PC-9 (cell line): ENCODE measurements around the gene FGF12. TPM values are rescaled to one million over a fixed set of nuclear protein-coding genes. Genes with fewer than 3 reads are reported as not detected.

Experiments
- BruUV-seq: library from RNA; stranded (reverse); fragments of 400-500 nt; replicated peaks from 2 replicates; lab custom pipeline; 2021; lab: Mats Ljungman, UMichigan
- CTCF ChIA-PET: fragments of 300-600 bp; sonication (Branson Sonifier 250); formaldehyde crosslinking; loops from one replicate; lab custom pipeline; 2022; ENCODE audit warnings: antibody characterized with exemption; lab: Charles Lee
- POLR2A ChIA-PET: fragments of 300-600 bp; sonication (Branson Sonifier 250); formaldehyde crosslinking; loops from one replicate; lab custom pipeline; 2022; ENCODE audit warnings: antibody characterized with exemption; ENCODE audit not compliant: unreplicated experiment; lab: Charles Lee
- DNase-seq, 2 experiments: peaks; one replicate each; pipeline versions ENCODE4 v3.0.0 to v3.0.0-alpha.2; 2015 to 2022; ENCODE audit warnings: mixed read lengths in 1 of 2
- H2AFZ ChIP-seq: fragments of 200-600 bp; sonication (generic); 2 replicates; pipeline ENCODE4 v1.8.1; 2017; ENCODE audit warnings: antibody characterized with exemption
- H3F3A ChIP-seq: fragments of 200-600 bp; sonication (generic); 2 replicates; pipeline ENCODE4 v1.8.1; 2017; ENCODE audit warnings: antibody characterized with exemption, mild to moderate bottlenecking, low read depth; ENCODE audit not compliant: insufficient read depth
- H3K27ac ChIP-seq: fragments of 200-600 bp; sonication (generic); 2 replicates; pipeline ENCODE4 v1.6.1; 2016; ENCODE audit warnings: mixed run types
- H3K27me3 ChIP-seq: fragments of 200-600 bp; sonication (generic); 2 replicates; pipeline ENCODE4 v1.6.1; 2016; ENCODE audit warnings: low read depth, mixed run types; ENCODE audit not compliant: insufficient read depth
- H3K36me3 ChIP-seq: fragments of 200-600 bp; sonication (generic); 2 replicates; pipeline ENCODE4 v1.6.1; 2016; ENCODE audit warnings: low read depth, mixed run types
- H3K4me1 ChIP-seq: fragments of 200-600 bp; sonication (generic); replicated peaks from 2 replicates; pipeline ENCODE4 v1.6.1; 2016; ENCODE audit warnings: mixed run types; ENCODE audit not compliant: insufficient read depth
- H3K4me2 ChIP-seq: fragments of 200-600 bp; sonication (generic); 2 replicates; pipeline ENCODE4 v1.6.1; 2017; ENCODE audit warnings: mixed run types
- H3K4me3 ChIP-seq: fragments of 200-600 bp; sonication (generic); 2 replicates; pipeline ENCODE4 v1.6.1; 2016; ENCODE audit warnings: mixed run types
- H3K79me2 ChIP-seq: fragments of 200-600 bp; sonication (generic); 2 replicates; pipeline ENCODE4 v1.6.1; 2017; ENCODE audit warnings: low read depth, mixed run types
- H3K9me2 ChIP-seq: fragments of 200-600 bp; sonication (generic); 2 replicates; pipeline ENCODE4 v1.8.1; 2017; ENCODE audit warnings: mild to moderate bottlenecking; ENCODE audit not compliant: insufficient read depth
- H3K9me3 ChIP-seq: fragments of 200-600 bp; sonication (generic); 2 replicates; pipeline ENCODE4 v1.8.1; 2016; ENCODE audit warnings: low read depth; ENCODE audit not compliant: insufficient read depth
- H4K20me1 ChIP-seq: fragments of 200-600 bp; sonication (generic); 2 replicates; pipeline ENCODE4 v1.8.1; 2017; ENCODE audit not compliant: insufficient read depth
- CTCF ChIP-seq: fragments of 200-600 bp; sonication (generic); conservative IDR thresholded peaks from 2 replicates; pipeline ENCODE4 v1.6.1; 2017; ENCODE audit warnings: mixed run types, antibody characterized with exemption, mild to moderate bottlenecking, moderate library complexity
- EZH2 ChIP-seq: fragments of 200-600 bp; sonication (generic); IDR thresholded peaks from 2 replicates; pipeline ENCODE4 v1.8.0; 2017; ENCODE audit warnings: antibody characterized with exemption, low read depth
- intact Hi-C: fragments of 100-400 bp; cut with micrococcal nuclease; formaldehyde crosslinking; loops from one replicate; pipeline ENCODE4 v1.10.0; 2022; ENCODE audit not compliant: unreplicated experiment
- total RNA-seq: library from RNA; stranded (reverse); gene quantifications from 2 replicates; pipeline ENCODE4 v1.2.3, GENCODE V29; 2021

The FGF12 gene
- total RNA-seq, 1 experiment from 2014 or later, result 10.9 TPM

GRCh38 chr3:192246847-192247559 lies 480.3 kb downstream of the FGF12 start:
- Histone ChIP-seq H3K9me2 (no peaks in the 10 kb centered on the region), H3K4me1 (peaks cover 19% of the 10 kb centered on the region), H3K27me3 (no peaks in the 10 kb centered on the region), H3K27ac (no peak overlapping the region), H3K9me3 (no peaks in the 10 kb centered on the region), H3K79me2 (no peaks in the 10 kb centered on the region), H2AFZ (no peak overlapping the region), H4K20me1 (no peaks in the 10 kb centered on the region), H3K4me2 (peak overlapping the region; percentile 5), H3F3A (peaks cover 4% of the 10 kb centered on the region), H3K36me3 (no peaks in the 10 kb centered on the region), H3K4me3 (no peak overlapping the region)
- intact Hi-C loops, result no loop called here
- TF ChIP-seq EZH2, result no peak
- TF ChIP-seq CTCF, result no peak
- DNase-seq, result peak; percentile 4 to 76
- ChIA-PET POLR2A (interaction anchor here (0.7 kb wide), 1 partner anchor 352 kb away, joined by 3 read pairs; no protein-coding TSS in a partner anchor), CTCF (no interaction called here)
- no TSS peak for BruUV-seq

GRCh38 chr3:192244591-192244990 lies 482.8 kb downstream of the FGF12 start:
- peak in 1 of 2 experiments; percentile 60 for DNase-seq
- no peak overlapping the region for H3K4me3 ChIP-seq
- no peaks in the 10 kb centered on the region for H3K27me3 ChIP-seq
- BruUV-seq, result no TSS peak
- no peaks in the 10 kb centered on the region for H4K20me1 ChIP-seq
- no peak overlapping the region for H3K4me2 ChIP-seq
- ChIA-PET POLR2A (no interaction called here), CTCF (no interaction called here)
- H3K79me2 ChIP-seq, result no peaks in the 10 kb centered on the region
- intact Hi-C loops, result no loop called here
- H3K36me3 ChIP-seq, result no peaks in the 10 kb centered on the region
- peaks cover 19% of the 10 kb centered on the region for H3K4me1 ChIP-seq
- TF ChIP-seq CTCF (no peak), EZH2 (no peak)
- no peak overlapping the region for H3K27ac ChIP-seq
- no peaks in the 10 kb centered on the region; the same call in 1 of the 2 replicates for H3K9me2 ChIP-seq
- no peak overlapping the region for H2AFZ ChIP-seq
- peaks cover 4% of the 10 kb centered on the region for H3F3A ChIP-seq
- no peaks in the 10 kb centered on the region for H3K9me3 ChIP-seq

GRCh38 chr3:192239956-192240355 lies 487.4 kb downstream of the FGF12 start:
- H3K4me1 ChIP-seq, result peaks cover 8% of the 10 kb centered on the region

More at GRCh38 chr3:192239956-192240355, 487.4 kb downstream of the FGF12 start:
- H3K9me3 ChIP-seq, result no peaks in the 10 kb centered on the region
- no peaks in the 10 kb centered on the region for H3K36me3 ChIP-seq
- no peaks in the 10 kb centered on the region for H3K27me3 ChIP-seq
- no TSS peak for BruUV-seq
- ChIA-PET POLR2A (no interaction called here), CTCF (no interaction called here)
- TF ChIP-seq EZH2 (no peak), CTCF (no peak)
- DNase-seq, result no peak
- intact Hi-C loops, result no loop called here
- no peaks in the 10 kb centered on the region; the same call in 1 of the 2 replicates for H3F3A ChIP-seq
- H3K9me2 ChIP-seq, result no peaks in the 10 kb centered on the region; the same call in 1 of the 2 replicates
- H3K27ac ChIP-seq, result no peak overlapping the region
- H3K79me2 ChIP-seq, result no peaks in the 10 kb centered on the region
- H4K20me1 ChIP-seq, result no peaks in the 10 kb centered on the region
- no peak overlapping the region for H3K4me2 ChIP-seq
- H3K4me3 ChIP-seq, result no peak overlapping the region
- H2AFZ ChIP-seq, result no peak overlapping the region
